Breast epithelium (tissue), 4 donors: ENCODE measurements around the gene TRPV2. TPM values are rescaled to one million over a fixed set of nuclear protein-coding genes. Genes with fewer than 3 reads are reported as not detected.
A peak's percentile ranks its signal among the peaks of the same experiment; 100 is the strongest.

Experiments used
- DNase-seq, 2 donors: peaks; one replicate each; pipeline ENCODE4 v3.0.0-alpha.2; 2019; ENCODE audit warnings: low spot score in 2 of 2
- H3K27ac ChIP-seq, 2 donors: fragments of 200-600 bp; sonication (generic) in 1 of 2; one replicate each; pipeline ENCODE4 v1.5.1; 2016 to 2019; ENCODE audit warnings: mild to moderate bottlenecking in 1 of 2
- H3K27me3 ChIP-seq, 2 donors: fragments of 200-600 bp; sonication (generic) in 1 of 2; one replicate each; pipeline versions ENCODE4 v1.5.1 to v1.6.0; 2017 to 2019; ENCODE audit warnings: control low read depth in 1 of 2, mild to moderate bottlenecking in 1 of 2
- H3K36me3 ChIP-seq: fragments of 200-600 bp; one replicate; pipeline ENCODE4 v1.5.1; 2019
- H3K4me1 ChIP-seq, 2 donors: fragments of 200-600 bp; sonication (generic); one replicate each; pipeline ENCODE4 v1.5.1; 2016 to 2019; ENCODE audit warnings: control low read depth in 1 of 2
- H3K4me3 ChIP-seq, 3 donors: fragments of 200-600 bp; sonication (generic); 1 replicate in 2 of 3; 2 replicates in 1 of 3; pipeline ENCODE4 v1.5.1; 2016 to 2019; ENCODE audit warnings: mild to moderate bottlenecking in 3 of 3, moderate library complexity in 2 of 3
- H3K9me3 ChIP-seq, 2 donors: fragments of 200-600 bp; sonication (generic) in 1 of 2; one replicate each; pipeline ENCODE4 v1.5.1; 2016 to 2019; ENCODE audit warnings: control low read depth in 1 of 2
- CTCF ChIP-seq, 3 donors: fragments of 450-650 bp; IDR thresholded peaks; one replicate each; pipeline ENCODE4 v1.5.1; 2016 to 2017; ENCODE audit warnings: antibody characterized with exemption in 3 of 3, mild to moderate bottlenecking in 3 of 3, moderate library complexity in 3 of 3
- POLR2A ChIP-seq: fragments of 450-650 bp; IDR thresholded peaks from one replicate; pipeline ENCODE4 v1.6.1; 2016; ENCODE audit warnings: antibody characterized with exemption, mild to moderate bottlenecking, moderate library complexity
- POLR2AphosphoS5 ChIP-seq, 3 donors: sonication (generic); formaldehyde crosslinking; IDR thresholded peaks; one replicate each; pipeline ENCODE4 v1.6.1; 2017; ENCODE audit warnings: antibody characterized with exemption in 3 of 3
- intact Hi-C: fragments of 100-400 bp; cut with DNase I; formaldehyde crosslinking; loops from one replicate; pipeline ENCODE4 v1.15.1; 2023; ENCODE audit warnings: low total_unique reads
- total RNA-seq, 3 donors: library from RNA; depleted of rRNA; stranded (reverse); fragments of >200 nt; gene quantifications; one replicate each; pipeline ENCODE4 v1.1.0, GENCODE V29; 2016

TRPV2 gene
- total RNA-seq, 3 donors from 2014 or later, result 6.6 to 14.2 (median 11.3) TPM

GRCh38 chr17:16434662-16435061 lies 19.3 kb downstream of the TRPV2 start:
- no peak overlapping the region for H3K4me3 ChIP-seq
- DNase-seq, result no peak
- no peaks in the 10 kb centered on the region for H3K27me3 ChIP-seq
- no peaks in the 10 kb centered on the region for H3K36me3 ChIP-seq
- H3K4me1 ChIP-seq, result no peaks in the 10 kb centered on the region
- intact Hi-C loops, result no loop called here
- no peaks in the 10 kb centered on the region for H3K9me3 ChIP-seq
- H3K27ac ChIP-seq, result no peak overlapping the region
- TF ChIP-seq POLR2A (no peak), CTCF (IDR thresholded peaks at IDR 0.05) (no peak), POLR2AphosphoS5 (IDR thresholded peaks at IDR 0.05) (no peak)

GRCh38 chr17:16435925-16436886 lies 20.8 kb downstream of the TRPV2 start:
- Histone ChIP-seq H3K9me3 (no peaks in the 10 kb centered on the region), H3K4me1 (peaks cover 0 to 6% of the 10 kb centered on the region in 2 donors), H3K4me3 (no peak overlapping the region), H3K27me3 (no peaks in the 10 kb centered on the region), H3K27ac (no peak overlapping the region), H3K36me3 (no peaks in the 10 kb centered on the region)
- no peak for TF ChIP-seq POLR2AphosphoS5 (IDR thresholded peaks at IDR 0.05)
- no peak for DNase-seq
- intact Hi-C loops, result loop anchor here (2.0 kb wide), 1 partner anchor 33 kb away; no protein-coding TSS in a partner anchor

- no peak overlapping the region for H3K4me3 ChIP-seq
- H3K9me3 ChIP-seq, result no peaks in the 10 kb centered on the region
- peaks cover 0 to 6% of the 10 kb centered on the region in 2 donors for H3K4me1 ChIP-seq
- H3K27ac ChIP-seq, result no peak overlapping the region
- intact Hi-C loops, result loop anchor here (2.0 kb wide), 1 partner anchor 34 kb away; no protein-coding TSS in a partner anchor
- H3K27me3 ChIP-seq, result no peaks in the 10 kb centered on the region
- H3K36me3 ChIP-seq, result no peaks in the 10 kb centered on the region
- no peak for DNase-seq
- TF ChIP-seq POLR2A, result no peak
- TF ChIP-seq CTCF (IDR thresholded peaks at IDR 0.05), result no peak
- no peak for TF ChIP-seq POLR2AphosphoS5 (IDR thresholded peaks at IDR 0.05)
Measured at GRCh38 chr17:16437083-16437482, 21.7 kb downstream of the TRPV2 start.

GRCh38 chr17:16438173-16438556 lies 22.8 kb downstream of the TRPV2 start:
- intact Hi-C loops, result no loop called here
- no peaks in the 10 kb centered on the region for H3K27me3 ChIP-seq
- peak overlapping the region; percentile 87 to 92 (median 91) for H3K4me3 ChIP-seq
- H3K9me3 ChIP-seq, result no peaks in the 10 kb centered on the region
- peak overlapping the region; percentile 86 to 91 for H3K27ac ChIP-seq
- peak; percentile 10 for TF ChIP-seq POLR2A
- TF ChIP-seq CTCF (IDR thresholded peaks at IDR 0.05), result no peak
- no peak for TF ChIP-seq POLR2AphosphoS5 (IDR thresholded peaks at IDR 0.05)
- no peaks in the 10 kb centered on the region for H3K36me3 ChIP-seq
- H3K4me1 ChIP-seq, result peaks cover 0 to 6% of the 10 kb centered on the region in 2 donors
- no peak for DNase-seq

GRCh38 chr17:16438557-16439302 lies 23.4 kb downstream of the TRPV2 start:
- H3K27ac ChIP-seq, result peak overlapping the region; percentile 86 to 91
- no peaks in the 10 kb centered on the region for H3K36me3 ChIP-seq
- H3K27me3 ChIP-seq, result no peaks in the 10 kb centered on the region
- no peaks in the 10 kb centered on the region for H3K9me3 ChIP-seq
- peak overlapping the region; percentile 87 to 92 (median 91) for H3K4me3 ChIP-seq
- peaks cover 0 to 6% of the 10 kb centered on the region in 2 donors for H3K4me1 ChIP-seq
- peak; percentile 49 to 94 (median 77) for TF ChIP-seq POLR2AphosphoS5 (IDR thresholded peaks at IDR 0.05)
- TF ChIP-seq CTCF (IDR thresholded peaks at IDR 0.05), result no peak
- peak; percentile 32 for TF ChIP-seq POLR2A
- DNase-seq, result peak; percentile 93 to 96
- intact Hi-C loops, result no loop called here
